ENCODE measurements around the gene GPR176.

GRCh38 chr15:39823634-39824033 lies 96.4 kb downstream of the GPR176 start:
- TF ChIP-seq POLR2AphosphoS5 (IDR thresholded peaks at IDR 0.05; ENCODE audit: low read depth, low read length) (no peak), PAX5 (IDR thresholded peaks at IDR 0.05; ENCODE audit: insufficient read depth, low read length, severe bottlenecking) (no peak)
